NCI-H128 (cell line): Measurements from ENCODE around the gene WASF2.
A peak's percentile ranks its signal among the peaks of the same experiment; 100 is the strongest.

Experiments
- DNase-seq: peaks from one replicate; lab custom pipeline; 2025; ENCODE audit not compliant: unreplicated experiment; lab: John Stamatoyannopoulos, UW

Gene WASF2

GRCh38 chr1:27381969-27382762 is 107.8 kb downstream of the WASF2 start:
- DNase-seq, result no peak

- DNase-seq, result no peak
Measured at GRCh38 chr1:27380766-27381733, 108.9 kb downstream of the WASF2 start.

GRCh38 chr1:27380224-27380623 is 109.7 kb downstream of the WASF2 start:
- no peak for DNase-seq

- no peak for DNase-seq
Measured at GRCh38 chr1:27379564-27380122, 110.3 kb downstream of the WASF2 start.

GRCh38 chr1:27377760-27378495 is 112.0 kb downstream of the WASF2 start:
- no peak for DNase-seq

- no peak for DNase-seq
Measured at GRCh38 chr1:27374362-27375086, 115.4 kb downstream of the WASF2 start, which contains the start of gene FCN3. Gene FCN3, minus strand, starts transcription at chr1:27374824. Its CDS starts 6 bp downstream, at chr1:27374818.

GRCh38 chr1:27372808-27373690 is 116.9 kb downstream of the WASF2 start:
- DNase-seq, result no peak

- DNase-seq, result no peak
Measured at GRCh38 chr1:27372022-27372807, 117.8 kb downstream of the WASF2 start.

GRCh38 chr1:27368869-27369582 is 120.9 kb downstream of the WASF2 start:
- no peak for DNase-seq

- DNase-seq, result no peak
Measured at GRCh38 chr1:27367160-27367650, 122.8 kb downstream of the WASF2 start.

GRCh38 chr1:27366411-27367159 is 123.4 kb downstream of the WASF2 start, which contains the start of gene MAP3K6:
Gene MAP3K6, minus strand, starts transcription at chr1:27366961. Its CDS starts 364 bp downstream, at chr1:27366597.
- DNase-seq, result peak; percentile 47

GRCh38 chr1:27366113-27366410 is 123.9 kb downstream of the WASF2 start:
- peak; percentile 43 for DNase-seq

GRCh38 chr1:27365372-27366112 is 124.4 kb downstream of the WASF2 start:
- peak; percentile 51 for DNase-seq

GRCh38 chr1:27364696-27365371 is 125.1 kb downstream of the WASF2 start:
- no peak for DNase-seq
